GM12878 (cell line): ENCODE data around the gene SNAI1. TPM values are rescaled to one million over a fixed set of nuclear protein-coding genes. Genes with fewer than 3 reads are reported as not detected.

Source experiments
- ATAC-seq: fragments of 200-7000 bp; cut with Tn5 transposase; 3 replicates; pipeline ENCODE4 v1.9.1; 2020; ENCODE audit warnings: mild to moderate bottlenecking, moderate library complexity
- BruUV-seq: library from RNA; stranded (reverse); fragments of 400-500 nt; replicated peaks from 2 replicates; lab custom pipeline; 2021; lab: Mats Ljungman, UMichigan
- CTCF ChIA-PET: fragments of 300-600 bp; sonication (Branson Sonifier 250); formaldehyde crosslinking; extraction: SDS; loops from one replicate; lab custom pipeline; 2021; ENCODE audit warnings: inconsistent platforms; lab: Yijun Ruan, JAX
- POLR2A ChIA-PET: fragments of 350-600 bp; formaldehyde crosslinking; extraction: SDS; loops from one replicate; lab custom pipeline; 2021; ENCODE audit warnings: inconsistent platforms; lab: Charles Lee
- RAD21 ChIA-PET: fragments of 300-600 bp; sonication (Branson Sonifier 250); formaldehyde crosslinking; loops from one replicate; lab custom pipeline; 2023; ENCODE audit warnings: antibody characterized with exemption; ENCODE audit not compliant: unreplicated experiment; lab: Charles Lee
- SMC1A ChIA-PET: fragments of 300-600 bp; sonication (Branson Sonifier 250); formaldehyde crosslinking; loops from one replicate; lab custom pipeline; 2023; ENCODE audit not compliant: unreplicated experiment, uncharacterized antibody; lab: Charles Lee
- DNase-seq: peaks from one replicate; pipeline ENCODE4 v3.0.0-alpha.2; 2011; ENCODE audit warnings: low read depth, low spot score
- FAIRE-seq: peaks from 3 replicates; lab custom pipeline; 2011; peaks lifted over from hg19 to GRCh38; lab: Jason Lieb, UNC
- H2AFZ ChIP-seq: 2 replicates; pipeline ENCODE4 v1.6.0; 2011; ENCODE audit warnings: low read depth, low read length, control low read depth; ENCODE audit not compliant: control insufficient read depth
- H3K27ac ChIP-seq: 2 replicates; pipeline ENCODE4 v1.5.1; 2011; ENCODE audit warnings: control low read depth; ENCODE audit not compliant: control insufficient read depth, insufficient read depth
- H3K27me3 ChIP-seq, 2 experiments: replicated peaks in 1 of 2; 2 replicates each; pipeline versions ENCODE4 v1.6.0 to v1.6.1; 2011; ENCODE audit warnings: low read length in 1 of 2; ENCODE audit not compliant: control insufficient read depth in 2 of 2, insufficient read depth in 2 of 2
- H3K36me3 ChIP-seq, 2 experiments: 2 replicates each; pipeline ENCODE4 v1.5.1; 2011; ENCODE audit warnings: low read length in 1 of 2; ENCODE audit not compliant: control insufficient read depth in 2 of 2, insufficient read depth in 2 of 2
- H3K4me1 ChIP-seq: 2 replicates; pipeline ENCODE4 v1.6.1; 2011; ENCODE audit warnings: mild to moderate bottlenecking, low read length, moderate library complexity, mixed read lengths; ENCODE audit not compliant: control insufficient read depth, insufficient read depth
- H3K4me2 ChIP-seq: 2 replicates; pipeline ENCODE4 v1.6.0; 2011; ENCODE audit warnings: control low read depth; ENCODE audit not compliant: control insufficient read depth, insufficient read depth
- H3K4me3 ChIP-seq: fragments of 200-600 bp; sonication (generic); 2 replicates; pipeline ENCODE4 v1.5.1; 2016
- H3K79me2 ChIP-seq: 2 replicates; pipeline ENCODE4 v1.6.0; 2011; ENCODE audit warnings: low read length; ENCODE audit not compliant: control insufficient read depth, insufficient read depth
- H3K9ac ChIP-seq: 2 replicates; pipeline ENCODE4 v1.8.0; 2011; ENCODE audit warnings: low read length, control low read depth, mixed read lengths; ENCODE audit not compliant: control insufficient read depth, insufficient read depth
- H3K9me3 ChIP-seq: replicated peaks from 3 replicates; pipeline ENCODE4 v1.5.1; 2011; ENCODE audit warnings: mild to moderate bottlenecking, low read length; ENCODE audit not compliant: control insufficient read depth, insufficient read depth
- H4K20me1 ChIP-seq: 2 replicates; pipeline ENCODE4 v1.6.0; 2011; ENCODE audit not compliant: control insufficient read depth, insufficient read depth
- ZNF217 ChIP-seq: fragments of 450-650 bp; IDR thresholded peaks from 2 replicates; pipeline ENCODE4 v1.6.1; 2017; ENCODE audit warnings: antibody characterized with exemption, mild to moderate bottlenecking
- WGBS: methylation state at CpG from one replicate; pipeline ENCODE4 v1.1.6; 2016; ENCODE audit warnings: low lambda C conversion rate; ENCODE audit not compliant: insufficient replicate concordance, insufficient coverage; ENCODE audit errors: missing lambda C conversion rate; 5-methylcytosine and 5-hydroxymethylcytosine counted together
- in situ Hi-C: fragments of 300-500 bp; cut with MboI; formaldehyde crosslinking; loops from 9 replicates; pipeline ENCODE4 v1.14.3; 2018; ENCODE audit warnings: mixed read lengths
- intact Hi-C: fragments of 100-400 bp; cut with micrococcal nuclease; formaldehyde crosslinking; loops from one replicate; pipeline ENCODE4 v1.14.2; 2022; ENCODE audit not compliant: unreplicated experiment
- polyA plus RNA-seq, 11 experiments: library from polyadenylated mRNA; depleted of rRNA in 4 of 11; unstranded in 6 of 11; stranded (reverse) in 5 of 11; fragments of >200 nt; fragmentation: Nextera tagmentation in 4 of 11; fragmentation: Illumina TruSeq in 1 of 11; extraction: Ambion mirVana in 4 of 11; extraction: Trizol in 1 of 11; gene quantifications; 1 replicate in 1 of 11; 2 replicates in 10 of 11; pipeline versions ENCODE4 v1.2.1 to v1.2.3, GENCODE V29; 2011 to 2016; ENCODE audit warnings: inconsistent platforms in 2 of 11, missing spikeins in 2 of 11, low read depth in 1 of 11
- total RNA-seq, 4 experiments: library from RNA; depleted of rRNA in 3 of 4; stranded (reverse); fragments of >200 nt in 3 of 4; fragmentation: Illumina TruSeq in 1 of 4; extraction: Trizol in 1 of 4; gene quantifications; 2 replicates each; pipeline versions ENCODE4 v1.2.1 to v1.2.3, GENCODE V29; 2013 to 2021
- TF ChIP-seq, protein P1 (sequence below): fragments of 150-350 bp; IDR thresholded peaks from 2 replicates; pipeline ENCODE4 v1.6.1; 2014; ENCODE audit warnings: mild to moderate bottlenecking, low read depth, low read length
- TF ChIP-seq, protein P2 (sequence below): fragments of 450-650 bp; formaldehyde crosslinking; IDR thresholded peaks from 2 replicates; pipeline ENCODE4 v1.5.0; 2022; ENCODE audit warnings: mild to moderate bottlenecking, missing genetic modification characterization
- TF ChIP-seq, protein P3 (sequence below): fragments of 450-650 bp; IDR thresholded peaks from 2 replicates; pipeline ENCODE4 v1.6.1; 2017; ENCODE audit warnings: mild to moderate bottlenecking

Gene SNAI1
- total and polyA plus RNA-seq, 10 of the 15 experiments (the other 5 are each of a cell fraction or from before 2014, with no cell fraction given) = 0.11 to 0.79 (median 0.24) TPM; not detected in 2

DNA sequence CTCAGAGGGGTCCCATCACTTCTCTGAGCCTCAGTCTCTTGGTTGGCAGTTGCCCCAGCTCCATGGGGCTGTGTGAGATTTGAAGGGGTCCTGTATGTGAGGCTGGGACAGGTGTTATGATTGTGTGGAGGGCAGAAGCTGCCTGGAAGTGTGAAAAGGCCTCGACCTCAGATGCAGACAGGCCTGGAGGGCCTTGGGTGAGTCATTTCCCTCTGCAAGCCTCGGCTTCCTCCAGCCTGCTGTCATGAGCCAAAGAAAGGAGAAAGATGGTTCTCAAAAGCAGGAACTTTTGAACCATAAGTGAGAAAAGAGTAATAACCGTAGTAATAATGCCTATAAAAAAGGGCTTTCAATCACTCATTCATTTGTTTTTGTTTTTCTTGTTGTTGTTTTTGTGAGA lies 37.5 kb downstream of the SNAI1 start:
- in situ Hi-C loops (no loop called here), intact Hi-C loops (no loop called here)
- DNase-seq = no peak
- FAIRE-seq = peak; percentile 47
- Histone ChIP-seq H3K4me3 (no peak overlapping the region), H4K20me1 (no peaks in the 10 kb centered on the region), H3K27ac (no peak overlapping the region), H2AFZ (no peak overlapping the region), H3K4me1 (peaks cover 7% of the 10 kb centered on the region), H3K4me2 (no peak overlapping the region), H3K36me3 (no peaks in the 10 kb centered on the region), H3K79me2 (no peaks in the 10 kb centered on the region), H3K9me3 (no peaks in the 10 kb centered on the region), H3K9ac (no peak overlapping the region), H3K27me3 (no peaks in the 10 kb centered on the region)
- ChIA-PET RAD21 (no interaction called here), CTCF (interaction anchor here (0.7 to 0.9 kb wide), 2 partner anchors 49 to 51 kb away, joined by 3 read pairs; no protein-coding TSS in a partner anchor), POLR2A (interaction anchor here (0.8 kb wide), 1 partner anchor 36 kb away, joined by 3 read pairs; no protein-coding TSS in a partner anchor), SMC1A (no interaction called here)
- BruUV-seq = no TSS peak
- WGBS = 32% methylated on average over 3 of the region's 3 CpGs
- TF ChIP-seq ZNF217 = no peak
- TF ChIP-seq, protein P1, sequence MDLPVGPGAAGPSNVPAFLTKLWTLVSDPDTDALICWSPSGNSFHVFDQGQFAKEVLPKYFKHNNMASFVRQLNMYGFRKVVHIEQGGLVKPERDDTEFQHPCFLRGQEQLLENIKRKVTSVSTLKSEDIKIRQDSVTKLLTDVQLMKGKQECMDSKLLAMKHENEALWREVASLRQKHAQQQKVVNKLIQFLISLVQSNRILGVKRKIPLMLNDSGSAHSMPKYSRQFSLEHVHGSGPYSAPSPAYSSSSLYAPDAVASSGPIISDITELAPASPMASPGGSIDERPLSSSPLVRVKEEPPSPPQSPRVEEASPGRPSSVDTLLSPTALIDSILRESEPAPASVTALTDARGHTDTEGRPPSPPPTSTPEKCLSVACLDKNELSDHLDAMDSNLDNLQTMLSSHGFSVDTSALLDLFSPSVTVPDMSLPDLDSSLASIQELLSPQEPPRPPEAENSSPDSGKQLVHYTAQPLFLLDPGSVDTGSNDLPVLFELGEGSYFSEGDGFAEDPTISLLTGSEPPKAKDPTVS = no peak
- TF ChIP-seq, protein P2, sequence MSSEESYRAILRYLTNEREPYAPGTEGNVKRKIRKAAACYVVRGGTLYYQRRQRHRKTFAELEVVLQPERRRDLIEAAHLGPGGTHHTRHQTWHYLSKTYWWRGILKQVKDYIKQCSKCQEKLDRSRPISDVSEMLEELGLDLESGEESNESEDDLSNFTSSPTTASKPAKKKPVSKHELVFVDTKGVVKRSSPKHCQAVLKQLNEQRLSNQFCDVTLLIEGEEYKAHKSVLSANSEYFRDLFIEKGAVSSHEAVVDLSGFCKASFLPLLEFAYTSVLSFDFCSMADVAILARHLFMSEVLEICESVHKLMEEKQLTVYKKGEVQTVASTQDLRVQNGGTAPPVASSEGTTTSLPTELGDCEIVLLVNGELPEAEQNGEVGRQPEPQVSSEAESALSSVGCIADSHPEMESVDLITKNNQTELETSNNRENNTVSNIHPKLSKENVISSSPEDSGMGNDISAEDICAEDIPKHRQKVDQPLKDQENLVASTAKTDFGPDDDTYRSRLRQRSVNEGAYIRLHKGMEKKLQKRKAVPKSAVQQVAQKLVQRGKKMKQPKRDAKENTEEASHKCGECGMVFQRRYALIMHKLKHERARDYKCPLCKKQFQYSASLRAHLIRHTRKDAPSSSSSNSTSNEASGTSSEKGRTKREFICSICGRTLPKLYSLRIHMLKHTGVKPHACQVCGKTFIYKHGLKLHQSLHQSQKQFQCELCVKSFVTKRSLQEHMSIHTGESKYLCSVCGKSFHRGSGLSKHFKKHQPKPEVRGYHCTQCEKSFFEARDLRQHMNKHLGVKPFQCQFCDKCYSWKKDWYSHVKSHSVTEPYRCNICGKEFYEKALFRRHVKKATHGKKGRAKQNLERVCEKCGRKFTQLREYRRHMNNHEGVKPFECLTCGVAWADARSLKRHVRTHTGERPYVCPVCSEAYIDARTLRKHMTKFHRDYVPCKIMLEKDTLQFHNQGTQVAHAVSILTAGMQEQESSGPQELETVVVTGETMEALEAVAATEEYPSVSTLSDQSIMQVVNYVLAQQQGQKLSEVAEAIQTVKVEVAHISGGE (CRISPR knock-in tag) = no peak
- TF ChIP-seq, protein P3, sequence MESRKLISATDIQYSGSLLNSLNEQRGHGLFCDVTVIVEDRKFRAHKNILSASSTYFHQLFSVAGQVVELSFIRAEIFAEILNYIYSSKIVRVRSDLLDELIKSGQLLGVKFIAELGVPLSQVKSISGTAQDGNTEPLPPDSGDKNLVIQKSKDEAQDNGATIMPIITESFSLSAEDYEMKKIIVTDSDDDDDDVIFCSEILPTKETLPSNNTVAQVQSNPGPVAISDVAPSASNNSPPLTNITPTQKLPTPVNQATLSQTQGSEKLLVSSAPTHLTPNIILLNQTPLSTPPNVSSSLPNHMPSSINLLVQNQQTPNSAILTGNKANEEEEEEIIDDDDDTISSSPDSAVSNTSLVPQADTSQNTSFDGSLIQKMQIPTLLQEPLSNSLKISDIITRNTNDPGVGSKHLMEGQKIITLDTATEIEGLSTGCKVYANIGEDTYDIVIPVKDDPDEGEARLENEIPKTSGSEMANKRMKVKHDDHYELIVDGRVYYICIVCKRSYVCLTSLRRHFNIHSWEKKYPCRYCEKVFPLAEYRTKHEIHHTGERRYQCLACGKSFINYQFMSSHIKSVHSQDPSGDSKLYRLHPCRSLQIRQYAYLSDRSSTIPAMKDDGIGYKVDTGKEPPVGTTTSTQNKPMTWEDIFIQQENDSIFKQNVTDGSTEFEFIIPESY = no peak
- ATAC-seq = peak; percentile 35
